ENCODE results near the gene TPRX2.
"Not testable (repeated sequence)": the region's sequence is repeated elsewhere in the genome, so short reads cannot be mapped to it uniquely, and the experiment has no call there.

The TPRX2 gene

GRCh38 chr19:47861630-47862029, 2.6 kb downstream of the TPRX2 start:
- DNase-seq (ENCODE audit: low read depth): no peak

DNA sequence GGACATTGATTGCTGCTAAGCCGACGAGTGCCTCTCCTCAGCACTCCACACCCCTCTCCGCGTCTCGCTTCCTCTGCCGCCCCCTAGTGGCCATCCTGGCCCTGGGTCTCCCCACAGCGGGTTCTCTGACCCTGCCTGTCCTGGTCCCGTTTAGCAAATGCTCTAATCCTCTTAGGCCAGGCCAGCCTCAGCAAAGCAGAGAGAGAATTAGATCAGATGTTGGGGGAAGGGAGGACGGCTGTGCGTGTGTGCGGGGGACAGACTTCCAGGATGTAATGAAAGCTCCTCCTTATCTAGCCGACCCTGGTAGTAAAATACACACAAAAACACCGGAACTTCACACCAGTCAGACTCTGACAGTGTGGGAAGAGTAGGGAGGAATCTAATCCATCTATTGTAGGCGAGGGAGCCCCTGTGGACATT, 4.5 kb downstream of the TPRX2 start:
- peak; percentile 76 for DNase-seq (ENCODE audit: low read depth)

DNA sequence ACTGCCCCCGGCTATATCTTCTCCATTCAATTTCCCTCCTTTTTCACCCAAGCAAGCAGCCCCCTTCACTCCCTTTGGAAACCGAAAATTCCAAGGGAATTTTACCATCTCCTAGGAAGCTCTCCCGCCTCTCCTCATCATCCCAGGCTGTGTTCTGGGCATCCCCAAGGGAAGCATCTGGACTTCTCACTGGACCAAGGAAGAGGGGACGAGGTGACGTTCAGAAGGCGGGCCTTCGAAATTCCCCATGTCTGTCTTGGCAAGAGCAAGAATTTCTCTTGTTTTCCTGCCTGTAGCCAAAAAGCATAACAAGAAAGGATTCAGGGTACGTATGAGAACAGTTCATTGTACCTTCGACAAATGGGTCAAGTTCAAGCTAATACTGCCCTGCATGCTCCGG, 6.1 kb downstream of the TPRX2 start:
- DNase-seq (ENCODE audit: low read depth): no peak

- DNase-seq (ENCODE audit: low read depth): no peak
Measured at GRCh38 chr19:47878906-47879305, 19.9 kb downstream of the TPRX2 start.

GRCh38 chr19:47879385-47879784, 20.4 kb downstream of the TPRX2 start:
- DNase-seq (ENCODE audit: low read depth): not testable (repeated sequence)

DNA sequence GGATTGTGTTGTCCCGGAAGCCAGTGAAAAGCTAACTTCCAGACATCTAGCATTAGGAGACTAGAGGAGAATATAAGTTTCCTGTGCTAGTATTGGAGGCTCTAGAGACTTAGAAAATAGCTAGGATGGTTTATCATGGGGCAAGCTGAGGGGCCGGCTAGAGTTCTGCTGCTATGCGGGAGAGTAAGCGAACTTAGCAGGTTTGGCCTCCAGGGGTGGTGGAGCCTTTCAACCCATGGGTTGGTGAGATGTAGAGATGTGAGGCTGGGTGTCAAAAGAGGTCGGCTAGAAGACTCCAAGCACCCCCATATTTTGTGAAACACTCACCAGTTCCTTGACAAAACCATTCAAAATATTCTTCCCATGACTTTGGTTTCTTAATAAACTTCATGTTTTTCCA, 22.7 kb downstream of the TPRX2 start:
- no peak for DNase-seq (ENCODE audit: low read depth)

GRCh38 chr19:47882890-47883289, 23.9 kb downstream of the TPRX2 start:
- no peak for DNase-seq (ENCODE audit: low read depth)

DNA sequence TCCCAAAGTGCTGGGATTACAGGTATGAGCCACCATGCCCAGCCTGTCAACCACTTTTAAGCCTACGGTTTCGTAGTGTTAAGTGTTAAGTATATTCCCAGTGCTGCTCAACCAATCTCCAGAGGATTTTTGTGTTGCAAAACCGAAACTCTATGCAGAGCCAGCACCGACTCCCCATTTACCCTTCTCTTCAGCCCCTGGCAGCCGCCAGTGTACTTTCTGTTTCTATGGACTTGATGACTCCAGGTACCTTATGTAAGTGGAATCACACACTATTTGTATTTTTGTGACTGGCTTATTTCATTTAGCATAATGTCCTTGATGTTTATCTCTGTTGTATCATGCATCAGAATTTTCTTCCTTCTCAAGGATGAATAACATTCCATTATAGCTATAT, 26.0 kb downstream of the TPRX2 start:
- no peak for DNase-seq (ENCODE audit: low read depth)

DNA sequence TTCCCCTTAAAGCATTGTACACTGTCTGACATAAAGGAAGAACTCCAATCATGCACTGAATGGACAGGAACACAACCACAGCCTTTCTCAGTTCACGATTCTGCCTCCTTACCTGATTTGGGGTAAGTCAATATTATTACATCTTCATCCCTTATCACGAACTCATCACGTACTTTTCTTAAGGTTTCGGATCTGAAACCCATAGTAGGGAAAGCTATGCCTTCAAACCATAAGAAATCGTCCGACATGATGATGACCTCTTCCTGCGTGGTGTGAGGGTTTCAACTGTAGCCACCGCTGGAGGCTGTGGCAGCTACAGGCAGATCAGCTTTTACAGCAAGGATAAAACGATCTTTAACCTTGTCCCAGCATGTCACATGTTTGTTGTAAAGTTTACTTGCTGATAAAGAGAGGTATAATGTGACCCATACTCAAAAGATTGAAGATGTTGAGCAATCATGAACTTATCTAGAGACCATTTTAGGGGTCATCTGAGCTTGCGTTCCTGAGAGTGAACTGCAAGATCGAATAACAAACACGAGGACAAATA, 27.1 kb downstream of the TPRX2 start, which contains the start of gene SULT2A1:
Gene SULT2A1, minus strand, starts transcription at position 306 of the 550 bp plus-strand sequence. Its CDS starts 58 bp downstream, at position 248.
- no peak for DNase-seq (ENCODE audit: low read depth)

- DNase-seq (ENCODE audit: low read depth): no peak
Measured at GRCh38 chr19:47890865-47891621, 32.0 kb downstream of the TPRX2 start.

DNA sequence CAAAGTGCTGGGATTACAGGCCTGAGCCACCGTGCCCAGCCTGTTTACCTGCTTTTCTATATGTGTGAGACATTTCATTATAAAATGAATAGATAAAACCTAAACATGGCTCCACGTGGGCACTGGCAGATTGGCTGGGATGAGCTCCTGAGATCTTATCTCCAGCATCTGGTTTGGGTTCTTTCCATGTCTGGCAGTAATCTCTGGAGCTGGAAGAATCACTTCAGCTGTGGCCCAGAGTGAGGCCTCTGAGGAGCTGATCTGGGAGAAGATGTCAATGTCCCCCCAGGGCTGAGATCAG, 32.5 kb downstream of the TPRX2 start:
- DNase-seq (ENCODE audit: low read depth): no peak

- DNase-seq (ENCODE audit: low read depth): no peak
Measured at GRCh38 chr19:47891923-47892666, 33.1 kb downstream of the TPRX2 start.

GRCh38 chr19:47895165-47895782, 36.2 kb downstream of the TPRX2 start:
- DNase-seq (ENCODE audit: low read depth): no peak

- DNase-seq (ENCODE audit: low read depth): no peak
Measured at GRCh38 chr19:47896019-47896418, 37.0 kb downstream of the TPRX2 start.

- no peak for DNase-seq (ENCODE audit: low read depth)
Measured at GRCh38 chr19:47896773-47897172, 37.7 kb downstream of the TPRX2 start.

DNA sequence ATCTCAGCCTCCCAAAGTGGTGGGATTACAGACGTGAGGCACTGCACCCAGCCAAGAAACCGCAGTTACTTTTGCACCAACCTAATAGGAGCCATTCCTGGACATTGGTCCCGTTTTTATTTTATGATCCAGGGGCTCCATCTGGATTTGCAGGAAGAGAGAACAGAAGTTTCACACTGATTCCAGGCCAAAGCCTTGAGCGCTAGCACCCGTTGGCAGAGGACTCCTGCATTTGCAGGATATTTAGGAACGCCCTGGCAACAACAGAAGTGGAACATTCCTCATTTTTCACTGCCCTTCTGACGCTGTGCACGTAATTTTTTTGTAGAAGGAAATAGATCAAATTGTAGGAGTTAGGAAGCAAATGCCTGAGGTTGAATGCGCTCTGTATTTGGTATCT, 38.8 kb downstream of the TPRX2 start:
- DNase-seq (ENCODE audit: low read depth): no peak

DNA sequence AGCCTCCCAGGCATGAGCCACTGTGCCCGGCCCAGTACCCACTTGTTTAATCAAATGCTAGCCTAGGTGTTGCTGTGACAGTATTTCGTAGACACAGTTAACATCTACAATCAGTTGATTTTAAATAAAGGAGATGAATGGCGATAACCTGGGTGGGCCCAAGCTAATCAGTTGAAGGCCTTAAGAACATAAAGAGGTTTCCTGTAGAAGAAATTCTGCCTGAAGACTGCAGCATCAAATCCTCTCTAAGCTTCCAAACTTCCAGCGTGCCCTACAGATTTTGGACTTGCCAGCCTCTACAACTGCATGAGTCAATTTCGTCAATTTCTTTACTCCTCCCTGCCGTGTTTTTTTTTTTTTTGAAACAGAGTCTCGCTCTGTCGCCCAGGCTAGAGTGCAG, 40.3 kb downstream of the TPRX2 start:
- no peak for DNase-seq (ENCODE audit: low read depth)

DNA sequence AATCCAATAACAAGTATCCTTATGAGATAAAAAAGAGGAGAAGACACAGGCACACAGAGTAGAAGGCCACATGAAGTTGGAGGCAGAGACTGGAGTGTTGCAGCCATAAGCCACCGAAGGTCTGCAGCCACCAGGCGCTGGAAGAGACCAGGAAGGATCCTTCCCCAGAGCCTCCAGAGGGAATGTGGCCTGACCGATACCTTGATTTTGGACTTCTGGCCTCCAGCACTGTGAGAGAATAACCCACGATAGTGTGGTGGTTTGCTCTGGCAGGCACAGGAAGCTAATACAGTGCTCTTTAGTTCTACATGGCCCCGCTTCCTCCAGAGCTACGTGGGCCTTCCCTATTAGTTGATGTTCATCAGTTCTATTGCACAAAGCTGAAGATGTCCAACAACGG, 42.3 kb downstream of the TPRX2 start:
- DNase-seq (ENCODE audit: low read depth): no peak

DNA sequence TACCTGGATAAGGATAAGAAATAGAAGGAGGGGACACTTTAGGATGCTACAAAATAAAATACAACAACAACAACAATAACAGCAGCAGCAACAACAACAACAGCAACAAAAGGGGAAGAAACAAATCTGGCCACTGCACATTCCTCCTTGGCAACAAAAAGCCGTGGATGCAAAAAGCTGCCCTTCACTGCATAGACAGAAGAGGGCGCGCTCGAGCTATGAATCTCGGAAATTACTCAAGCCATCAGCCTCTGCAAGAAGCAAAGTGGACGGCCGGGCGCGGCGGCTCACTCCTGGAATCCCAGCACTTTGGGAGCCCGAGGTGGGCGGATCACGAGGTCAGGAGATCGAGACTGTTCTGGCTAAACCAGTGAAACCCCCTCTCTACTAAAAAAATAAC, 50.3 kb downstream of the TPRX2 start:
- peak; percentile 48 for DNase-seq (ENCODE audit: low read depth)

DNA sequence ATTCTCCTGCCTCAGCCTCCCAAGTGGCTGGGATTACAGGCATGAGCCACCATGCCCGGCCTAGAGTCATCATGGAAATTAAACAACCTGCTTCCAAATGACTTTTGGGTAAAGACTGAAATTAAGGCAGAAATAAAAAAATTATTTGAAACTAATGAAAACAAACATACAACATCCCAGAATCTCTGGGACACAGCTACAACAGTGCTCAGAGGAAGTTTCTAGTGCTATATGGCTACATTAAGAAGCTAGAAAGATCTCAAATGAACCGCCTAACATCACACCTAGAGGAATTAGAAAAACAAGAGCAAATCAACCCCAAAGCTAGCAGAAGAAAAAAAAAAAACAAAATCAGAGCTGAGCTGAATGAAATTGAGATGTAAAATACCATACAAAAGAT, 51.2 kb downstream of the TPRX2 start:
- not testable (repeated sequence) for DNase-seq (ENCODE audit: low read depth)
